Stomach (tissue), 4 donors: ENCODE measurements around the gene RBL1.

ENCODE experiments used
- CTCF ChIP-seq, 7 experiments: fragments of 450-650 bp in 4 of 7; fragments of 200-600 bp in 3 of 7; sonication (generic) in 3 of 7; IDR thresholded peaks; one replicate each; pipeline ENCODE4 v1.5.1; 2016 to 2019; ENCODE audit warnings: antibody characterized with exemption in 7 of 7, control low read depth in 2 of 7, mild to moderate bottlenecking in 1 of 7
- POLR2A ChIP-seq, 4 donors: fragments of 450-650 bp; IDR thresholded peaks; one replicate each; pipeline ENCODE4 v1.6.1; 2016; ENCODE audit warnings: antibody characterized with exemption in 4 of 4, control low read depth in 2 of 4, mild to moderate bottlenecking in 1 of 4, moderate library complexity in 1 of 4
- POLR2AphosphoS5 ChIP-seq, 3 donors: sonication (generic); formaldehyde crosslinking; IDR thresholded peaks; one replicate each; pipeline ENCODE4 v1.6.1; 2016; ENCODE audit warnings: antibody characterized with exemption in 3 of 3

- TF ChIP-seq CTCF (IDR thresholded peaks at IDR 0.05) (no peak), POLR2A (IDR thresholded peaks at IDR 0.05) (no peak), POLR2AphosphoS5 (IDR thresholded peaks at IDR 0.05) (no peak)
Measured at GRCh38 chr20:37119356-37120036, 23.7 kb upstream of the RBL1 start.
